ENCODE measurements around the gene GPR156. TPM values are rescaled to one million over a fixed set of nuclear protein-coding genes. Genes with fewer than 3 reads are reported as not detected.
"Not testable (repeated sequence)": the region's sequence is repeated elsewhere in the genome, so short reads cannot be mapped to it uniquely, and the experiment has no call there.

GPR156 gene
- total RNA-seq, 4 donors from 2014 or later = 0.20 to 0.72 (median 0.41) TPM

GRCh38 chr3:120244834-120245225, 40.2 kb downstream of the GPR156 start:
- TF ChIP-seq POLR2A (IDR thresholded peaks at IDR 0.05) = no peak
- TF ChIP-seq CTCF (IDR thresholded peaks at IDR 0.05) = no peak
- WGBS, 2 donors = 77 to 85% methylated on average over 3 of the region's 3 CpGs
- DNase-seq (ENCODE audit: low spot score in 2 of 2) = no peak
- intact Hi-C loops (cut with DNase I; ENCODE audit: low total_unique reads) = loop anchor here (5.0 kb wide), 2 partner anchors 172 to 312 kb away; no protein-coding TSS in a partner anchor
- H3K4me3 ChIP-seq (ENCODE audit: low read depth, poor library complexity, severe bottlenecking) = no peak overlapping the region

DNA sequence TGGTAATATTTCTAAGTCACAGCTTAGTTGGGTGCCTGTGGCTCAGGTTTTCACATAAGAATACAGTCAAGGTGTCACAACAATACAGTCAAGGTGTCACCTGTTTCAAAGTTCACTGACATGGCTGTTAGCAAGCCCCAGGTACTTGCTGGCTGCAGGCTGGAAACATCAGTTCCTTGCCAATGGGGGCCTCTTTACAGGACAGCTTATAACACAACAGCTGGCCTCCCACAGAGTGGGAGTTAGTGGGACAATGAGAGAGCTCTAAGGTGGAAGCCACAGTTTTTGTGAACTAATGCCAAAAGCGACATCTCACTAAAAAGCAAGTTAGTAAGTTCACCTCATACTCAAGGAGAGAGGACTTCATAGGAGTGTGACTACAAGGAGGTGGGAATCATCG, 45.4 kb downstream of the GPR156 start:
- H3K4me3 ChIP-seq (ENCODE audit: low read depth, poor library complexity, severe bottlenecking) = no peak overlapping the region
- 93 to 99% methylated on average over 2 of the region's 2 CpGs for WGBS, 2 donors
- DNase-seq (ENCODE audit: low spot score in 2 of 2) = no peak
- no peak for TF ChIP-seq POLR2A (IDR thresholded peaks at IDR 0.05)
- no peak for TF ChIP-seq CTCF (IDR thresholded peaks at IDR 0.05)
- intact Hi-C loops (cut with DNase I; ENCODE audit: low total_unique reads) = loop anchor here (5.0 kb wide), 2 partner anchors 178 to 318 kb away; no protein-coding TSS in a partner anchor

- WGBS, 2 donors = 78 to 85% methylated on average over 2 of the region's 2 CpGs
- H3K4me3 ChIP-seq (ENCODE audit: low read depth, poor library complexity, severe bottlenecking) = no peak overlapping the region
- no peak for DNase-seq (ENCODE audit: low spot score in 2 of 2)
- TF ChIP-seq CTCF (IDR thresholded peaks at IDR 0.05) = no peak
- no peak for TF ChIP-seq POLR2A (IDR thresholded peaks at IDR 0.05)
- intact Hi-C loops (cut with DNase I; ENCODE audit: low total_unique reads) = no loop called here
Measured at GRCh38 chr3:120227710-120228347, 57.2 kb downstream of the GPR156 start.

- WGBS, 2 donors = 51 to 70% methylated on average over 2 of the region's 2 CpGs
- no peak for TF ChIP-seq POLR2A (IDR thresholded peaks at IDR 0.05)
- TF ChIP-seq CTCF (IDR thresholded peaks at IDR 0.05) = no peak
- H3K4me3 ChIP-seq (ENCODE audit: low read depth, poor library complexity, severe bottlenecking) = no peak overlapping the region
- DNase-seq (ENCODE audit: low spot score in 2 of 2) = no peak
- intact Hi-C loops (cut with DNase I; ENCODE audit: low total_unique reads) = no loop called here
Measured at GRCh38 chr3:120224237-120224636, 60.8 kb downstream of the GPR156 start.

GRCh38 chr3:120218981-120219380, 66.0 kb downstream of the GPR156 start:
- no peak overlapping the region for H3K4me3 ChIP-seq (ENCODE audit: low read depth, poor library complexity, severe bottlenecking)
- intact Hi-C loops (cut with DNase I; ENCODE audit: low total_unique reads) = loop anchor here (10.0 kb wide), 1 partner anchor 274 kb away; no protein-coding TSS in a partner anchor
- DNase-seq (ENCODE audit: low spot score in 2 of 2) = no peak
- TF ChIP-seq CTCF (IDR thresholded peaks at IDR 0.05) (no peak), POLR2A (IDR thresholded peaks at IDR 0.05) (no peak)

- 88 to 90% methylated on average over 1 of the region's 1 CpG for WGBS, 2 donors
- intact Hi-C loops (cut with DNase I; ENCODE audit: low total_unique reads) = loop anchor here (10.0 kb wide), 1 partner anchor 272 kb away; no protein-coding TSS in a partner anchor
- not testable (repeated sequence) for DNase-seq (ENCODE audit: low spot score in 2 of 2); H3K4me3 ChIP-seq (ENCODE audit: low read depth, poor library complexity, severe bottlenecking)
Measured at GRCh38 chr3:120216633-120217032, 68.4 kb downstream of the GPR156 start.

Data from lower leg skin (tissue), 4 donors.